ENCODE measurements around the gene DLX4.

DNA sequence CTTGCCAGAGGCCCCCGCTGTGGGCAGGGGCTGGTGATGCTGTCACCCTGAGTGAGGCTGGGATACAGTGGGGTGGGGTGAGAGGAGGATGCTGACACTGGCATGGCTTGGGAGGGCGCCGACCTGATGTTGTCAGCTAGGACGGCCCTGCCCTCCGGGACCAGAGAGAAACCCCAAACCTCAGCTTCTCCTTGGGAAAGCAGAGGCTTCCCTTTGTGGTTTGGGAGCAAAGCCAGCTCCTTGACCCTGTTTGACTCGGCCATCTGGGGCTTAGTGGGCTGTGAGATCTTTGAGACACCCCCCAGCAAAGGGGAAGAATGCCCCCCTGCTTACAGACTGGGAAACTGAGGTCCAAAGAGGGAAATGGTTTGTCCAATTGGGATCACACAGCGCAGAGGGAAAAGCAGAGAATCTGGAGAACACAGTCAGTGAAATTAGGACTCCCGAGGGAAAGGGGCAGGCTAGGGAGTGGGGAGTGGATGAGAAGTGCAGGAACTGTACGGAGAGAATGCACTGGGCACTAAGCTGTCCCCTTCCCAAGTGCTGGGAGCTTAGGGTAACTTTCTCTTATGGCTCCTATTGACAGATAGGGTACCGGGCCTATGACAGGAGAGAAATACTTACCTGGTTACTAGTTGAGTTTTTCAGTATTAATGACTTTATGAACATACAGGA lies 40.7 kb upstream of the DLX4 start:
- TF ChIP-seq, protein P1, sequence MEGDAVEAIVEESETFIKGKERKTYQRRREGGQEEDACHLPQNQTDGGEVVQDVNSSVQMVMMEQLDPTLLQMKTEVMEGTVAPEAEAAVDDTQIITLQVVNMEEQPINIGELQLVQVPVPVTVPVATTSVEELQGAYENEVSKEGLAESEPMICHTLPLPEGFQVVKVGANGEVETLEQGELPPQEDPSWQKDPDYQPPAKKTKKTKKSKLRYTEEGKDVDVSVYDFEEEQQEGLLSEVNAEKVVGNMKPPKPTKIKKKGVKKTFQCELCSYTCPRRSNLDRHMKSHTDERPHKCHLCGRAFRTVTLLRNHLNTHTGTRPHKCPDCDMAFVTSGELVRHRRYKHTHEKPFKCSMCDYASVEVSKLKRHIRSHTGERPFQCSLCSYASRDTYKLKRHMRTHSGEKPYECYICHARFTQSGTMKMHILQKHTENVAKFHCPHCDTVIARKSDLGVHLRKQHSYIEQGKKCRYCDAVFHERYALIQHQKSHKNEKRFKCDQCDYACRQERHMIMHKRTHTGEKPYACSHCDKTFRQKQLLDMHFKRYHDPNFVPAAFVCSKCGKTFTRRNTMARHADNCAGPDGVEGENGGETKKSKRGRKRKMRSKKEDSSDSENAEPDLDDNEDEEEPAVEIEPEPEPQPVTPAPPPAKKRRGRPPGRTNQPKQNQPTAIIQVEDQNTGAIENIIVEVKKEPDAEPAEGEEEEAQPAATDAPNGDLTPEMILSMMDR (IDR thresholded peaks at IDR 0.05; ENCODE audit: insufficient read depth, low read depth, low read length), result no peak
- TF ChIP-seq EZH2 (IDR thresholded peaks at IDR 0.05; ENCODE audit: insufficient read depth, low read length), result no peak

Data from astrocyte (in vitro differentiated cells and primary cell).